ENCODE results near the gene ACACB. TPM values are rescaled to one million over a fixed set of nuclear protein-coding genes. Genes with fewer than 3 reads are reported as not detected.

ACACB gene
- total RNA-seq, 1 experiment from 2014 or later, result 20.0 TPM

DNA sequence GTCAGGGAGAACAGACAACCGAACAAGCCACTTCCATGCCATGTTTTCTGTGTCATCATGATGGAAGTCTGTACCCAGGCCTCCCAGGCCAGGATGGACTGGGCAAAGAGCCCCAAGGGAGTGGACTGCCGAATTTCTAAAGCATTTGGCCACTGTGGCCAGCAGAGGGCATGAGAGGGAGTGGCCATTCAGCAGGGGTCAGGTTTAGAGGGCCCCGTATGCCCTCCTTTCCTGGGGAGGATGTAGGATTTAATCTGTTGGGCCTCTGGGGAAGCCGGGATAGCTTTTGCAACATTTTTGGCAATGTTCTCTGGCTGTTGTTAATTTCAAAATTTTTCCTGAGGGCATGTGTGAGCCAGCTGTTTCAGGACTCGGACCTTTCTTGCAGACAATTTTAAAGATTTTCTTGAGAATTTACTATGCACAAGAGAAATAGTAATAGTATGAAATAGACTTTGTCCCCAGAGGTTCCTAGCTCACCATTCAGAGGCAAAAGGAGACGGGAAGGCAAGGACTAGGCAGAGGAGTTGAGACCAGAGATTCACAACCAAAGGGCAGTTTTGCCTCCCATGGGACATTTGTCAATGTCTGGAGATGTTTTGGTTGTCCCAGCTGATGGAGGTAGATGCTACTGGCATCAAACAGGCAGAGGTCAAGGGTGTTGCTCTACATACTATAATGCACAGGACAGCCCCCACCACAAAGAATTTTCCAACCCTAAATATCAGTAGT, 18.0 kb downstream of the ACACB start:
- ATAC-seq (peak; percentile 93), DNase-seq (ENCODE audit: low spot score) (peak; percentile 75)
- Mint-ChIP-seq H3K27me3 (ENCODE audit: low read depth) (no peaks in the 10 kb centered on the region; the same call in 1 of the 2 replicates), H3K4me1 (peaks cover 2% of the 10 kb centered on the region; the same call in 1 of the 2 replicates), H3K9me3 (peaks cover 16% of the 10 kb centered on the region), H3K4me3 (no peak overlapping the region), H3K36me3 (no peaks in the 10 kb centered on the region), H3K27ac (no peak overlapping the region)
- ChIA-PET CTCF (interaction anchor here (0.7 to 2.4 kb wide), 13 partner anchors 10 to 294 kb away, joined by 3 to 10 read pairs (median 4); partner anchors contain the start of gene ACACB), POLR2A (interaction anchor here (0.8 kb wide), 1 partner anchor 21 kb away, joined by 3 read pairs; no protein-coding TSS in a partner anchor)
- TF ChIP-seq EMX1 (CRISPR knock-in tag; IDR thresholded peaks at IDR 0.05) (no peak), ZNF317 (CRISPR knock-in tag; IDR thresholded peaks at IDR 0.05; ENCODE audit: borderline replicate concordance, low read depth) (no peak), ESRRA (CRISPR knock-in tag; IDR thresholded peaks at IDR 0.05; ENCODE audit: borderline replicate concordance) (no peak), NR2C2 (CRISPR knock-in tag; IDR thresholded peaks at IDR 0.05) (no peak), ZNF423 (CRISPR knock-in tag; IDR thresholded peaks at IDR 0.05) (no peak), MYBL2 (CRISPR knock-in tag; IDR thresholded peaks at IDR 0.05) (no peak), ZBTB21 (CRISPR knock-in tag; IDR thresholded peaks at IDR 0.05; ENCODE audit: borderline replicate concordance) (no peak), ATF1 (CRISPR knock-in tag; IDR thresholded peaks at IDR 0.05) (no peak)
- TF ChIP-seq, protein P1, sequence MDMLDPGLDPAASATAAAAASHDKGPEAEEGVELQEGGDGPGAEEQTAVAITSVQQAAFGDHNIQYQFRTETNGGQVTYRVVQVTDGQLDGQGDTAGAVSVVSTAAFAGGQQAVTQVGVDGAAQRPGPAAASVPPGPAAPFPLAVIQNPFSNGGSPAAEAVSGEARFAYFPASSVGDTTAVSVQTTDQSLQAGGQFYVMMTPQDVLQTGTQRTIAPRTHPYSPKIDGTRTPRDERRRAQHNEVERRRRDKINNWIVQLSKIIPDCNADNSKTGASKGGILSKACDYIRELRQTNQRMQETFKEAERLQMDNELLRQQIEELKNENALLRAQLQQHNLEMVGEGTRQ (CRISPR knock-in tag; IDR thresholded peaks at IDR 0.05), result no peak
- TF ChIP-seq, protein P2, sequence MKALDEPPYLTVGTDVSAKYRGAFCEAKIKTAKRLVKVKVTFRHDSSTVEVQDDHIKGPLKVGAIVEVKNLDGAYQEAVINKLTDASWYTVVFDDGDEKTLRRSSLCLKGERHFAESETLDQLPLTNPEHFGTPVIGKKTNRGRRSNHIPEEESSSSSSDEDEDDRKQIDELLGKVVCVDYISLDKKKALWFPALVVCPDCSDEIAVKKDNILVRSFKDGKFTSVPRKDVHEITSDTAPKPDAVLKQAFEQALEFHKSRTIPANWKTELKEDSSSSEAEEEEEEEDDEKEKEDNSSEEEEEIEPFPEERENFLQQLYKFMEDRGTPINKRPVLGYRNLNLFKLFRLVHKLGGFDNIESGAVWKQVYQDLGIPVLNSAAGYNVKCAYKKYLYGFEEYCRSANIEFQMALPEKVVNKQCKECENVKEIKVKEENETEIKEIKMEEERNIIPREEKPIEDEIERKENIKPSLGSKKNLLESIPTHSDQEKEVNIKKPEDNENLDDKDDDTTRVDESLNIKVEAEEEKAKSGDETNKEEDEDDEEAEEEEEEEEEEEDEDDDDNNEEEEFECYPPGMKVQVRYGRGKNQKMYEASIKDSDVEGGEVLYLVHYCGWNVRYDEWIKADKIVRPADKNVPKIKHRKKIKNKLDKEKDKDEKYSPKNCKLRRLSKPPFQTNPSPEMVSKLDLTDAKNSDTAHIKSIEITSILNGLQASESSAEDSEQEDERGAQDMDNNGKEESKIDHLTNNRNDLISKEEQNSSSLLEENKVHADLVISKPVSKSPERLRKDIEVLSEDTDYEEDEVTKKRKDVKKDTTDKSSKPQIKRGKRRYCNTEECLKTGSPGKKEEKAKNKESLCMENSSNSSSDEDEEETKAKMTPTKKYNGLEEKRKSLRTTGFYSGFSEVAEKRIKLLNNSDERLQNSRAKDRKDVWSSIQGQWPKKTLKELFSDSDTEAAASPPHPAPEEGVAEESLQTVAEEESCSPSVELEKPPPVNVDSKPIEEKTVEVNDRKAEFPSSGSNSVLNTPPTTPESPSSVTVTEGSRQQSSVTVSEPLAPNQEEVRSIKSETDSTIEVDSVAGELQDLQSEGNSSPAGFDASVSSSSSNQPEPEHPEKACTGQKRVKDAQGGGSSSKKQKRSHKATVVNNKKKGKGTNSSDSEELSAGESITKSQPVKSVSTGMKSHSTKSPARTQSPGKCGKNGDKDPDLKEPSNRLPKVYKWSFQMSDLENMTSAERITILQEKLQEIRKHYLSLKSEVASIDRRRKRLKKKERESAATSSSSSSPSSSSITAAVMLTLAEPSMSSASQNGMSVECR (CRISPR knock-in tag; IDR thresholded peaks at IDR 0.05; ENCODE audit: borderline replicate concordance), result no peak
- TF ChIP-seq, protein P3, sequence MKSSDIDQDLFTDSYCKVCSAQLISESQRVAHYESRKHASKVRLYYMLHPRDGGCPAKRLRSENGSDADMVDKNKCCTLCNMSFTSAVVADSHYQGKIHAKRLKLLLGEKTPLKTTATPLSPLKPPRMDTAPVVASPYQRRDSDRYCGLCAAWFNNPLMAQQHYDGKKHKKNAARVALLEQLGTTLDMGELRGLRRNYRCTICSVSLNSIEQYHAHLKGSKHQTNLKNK (CRISPR knock-in tag; IDR thresholded peaks at IDR 0.05), result no peak

DNA sequence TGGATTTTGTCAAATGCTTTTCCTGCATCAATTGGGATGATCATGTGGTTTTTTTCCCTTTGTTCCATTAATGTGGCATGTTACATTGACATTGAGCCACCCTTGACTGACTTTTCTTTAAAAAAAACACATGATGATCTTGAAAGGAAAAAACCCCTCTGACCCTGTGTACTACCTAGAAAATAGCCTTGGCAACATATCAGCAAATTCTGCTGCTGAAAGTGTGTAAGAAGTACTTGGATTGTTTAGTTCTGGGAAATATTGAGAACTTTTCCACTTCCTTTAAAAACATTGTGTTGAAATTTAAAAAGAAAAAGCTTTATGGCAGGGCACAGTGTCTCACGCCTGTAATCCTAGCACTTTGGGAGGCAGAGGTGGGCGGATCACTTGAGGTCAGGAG, 20.7 kb downstream of the ACACB start:
- ATAC-seq, result no peak
- ChIA-PET CTCF (interaction anchor here (3.4 kb wide), 1 partner anchor 25 kb away, joined by 13 read pairs; no protein-coding TSS in a partner anchor), POLR2A (no interaction called here)
- TF ChIP-seq ELF4 (CRISPR knock-in tag; IDR thresholded peaks at IDR 0.05; ENCODE audit: low read depth) (no peak), TCF7 (CRISPR knock-in tag; IDR thresholded peaks at IDR 0.05; ENCODE audit: low read depth) (no peak), FOXP1 (CRISPR knock-in tag; IDR thresholded peaks at IDR 0.05; ENCODE audit: borderline replicate concordance) (no peak), ZNF423 (CRISPR knock-in tag; IDR thresholded peaks at IDR 0.05) (no peak)
- TF ChIP-seq, protein P1 (CRISPR knock-in tag; IDR thresholded peaks at IDR 0.05), result no peak
- TF ChIP-seq, protein P4, sequence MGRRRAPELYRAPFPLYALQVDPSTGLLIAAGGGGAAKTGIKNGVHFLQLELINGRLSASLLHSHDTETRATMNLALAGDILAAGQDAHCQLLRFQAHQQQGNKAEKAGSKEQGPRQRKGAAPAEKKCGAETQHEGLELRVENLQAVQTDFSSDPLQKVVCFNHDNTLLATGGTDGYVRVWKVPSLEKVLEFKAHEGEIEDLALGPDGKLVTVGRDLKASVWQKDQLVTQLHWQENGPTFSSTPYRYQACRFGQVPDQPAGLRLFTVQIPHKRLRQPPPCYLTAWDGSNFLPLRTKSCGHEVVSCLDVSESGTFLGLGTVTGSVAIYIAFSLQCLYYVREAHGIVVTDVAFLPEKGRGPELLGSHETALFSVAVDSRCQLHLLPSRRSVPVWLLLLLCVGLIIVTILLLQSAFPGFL (CRISPR knock-in tag; IDR thresholded peaks at IDR 0.05; ENCODE audit: borderline replicate concordance), result no peak
- no peaks in the 10 kb centered on the region for H3K36me3 Mint-ChIP-seq
- H3K27me3 Mint-ChIP-seq (ENCODE audit: low read depth), result no peaks in the 10 kb centered on the region; the same call in 1 of the 2 replicates
- H3K4me1 Mint-ChIP-seq, result no peaks in the 10 kb centered on the region
- no peak overlapping the region for H3K4me3 Mint-ChIP-seq
- peaks cover 16% of the 10 kb centered on the region for H3K9me3 Mint-ChIP-seq
- H3K27ac Mint-ChIP-seq, result no peak overlapping the region
- DNase-seq (ENCODE audit: low spot score), result no peak
